Immature natural killer cell (primary cell): ENCODE measurements around the gene GPX2. TPM values are rescaled to one million over a fixed set of nuclear protein-coding genes. Genes with fewer than 3 reads are reported as not detected.

Experiments
- DNase-seq, 3 donors: peaks; one replicate each; pipeline ENCODE4 v3.0.0; 2022; ENCODE audit warnings: mixed read lengths in 1 of 3
- H3K27ac Mint-ChIP-seq, 6 donors: one replicate each; pipeline ENCODE4 v1.8.0; 2020; ENCODE audit warnings: mixed read lengths in 6 of 6, mild to moderate bottlenecking in 5 of 6, inconsistent platforms in 4 of 6, moderate library complexity in 3 of 6
- H3K27me3 Mint-ChIP-seq, 3 donors: one replicate each; pipeline ENCODE4 v1.8.0; 2020 to 2021; ENCODE audit warnings: low read depth in 3 of 3, mild to moderate bottlenecking in 3 of 3, mixed read lengths in 3 of 3, moderate library complexity in 3 of 3, inconsistent platforms in 1 of 3
- H3K36me3 Mint-ChIP-seq, 3 donors: one replicate each; pipeline ENCODE4 v1.8.0; 2020; ENCODE audit warnings: mixed read lengths in 3 of 3, inconsistent platforms in 2 of 3, mild to moderate bottlenecking in 2 of 3
- H3K4me1 Mint-ChIP-seq, 2 donors: one replicate each; pipeline ENCODE4 v1.8.0; 2020; ENCODE audit warnings: inconsistent platforms in 2 of 2, mild to moderate bottlenecking in 2 of 2, mixed read lengths in 2 of 2, moderate library complexity in 1 of 2
- H3K4me3 Mint-ChIP-seq, 5 donors: one replicate each; pipeline ENCODE4 v1.8.0; 2020; ENCODE audit warnings: mild to moderate bottlenecking in 5 of 5, mixed read lengths in 5 of 5, inconsistent platforms in 3 of 5, moderate library complexity in 3 of 5
- H3K9me3 Mint-ChIP-seq, 6 donors: one replicate each; pipeline ENCODE4 v1.8.0; 2020; ENCODE audit warnings: mild to moderate bottlenecking in 6 of 6, mixed read lengths in 6 of 6, inconsistent platforms in 4 of 6, moderate library complexity in 3 of 6
- polyA plus RNA-seq, 3 donors: library from polyadenylated mRNA; unstranded; fragments of 300-500 nt; fragmentation: Illumina TruSeq; gene quantifications; one replicate each; pipeline ENCODE4 v1.2.3, GENCODE V29; 2021

GPX2 gene
- polyA plus RNA-seq, 3 donors from 2014 or later, result not detected

- Mint-ChIP-seq H3K27ac (peak overlapping the region; percentile 37 to 77 (median 58)), H3K9me3 (no peaks in the 10 kb centered on the region), H3K36me3 (peaks cover 4 to 31% (median 8%) of the 10 kb centered on the region in 3 donors), H3K4me3 (peak overlapping the region in 2 of 5 donors; percentile 23 to 44), H3K27me3 (no peaks in the 10 kb centered on the region), H3K4me1 (peaks cover 35 to 47% of the 10 kb centered on the region in 2 donors)
- DNase-seq, result no peak
Measured at GRCh38 chr14:64943556-64943955, 1.0 kb upstream of the GPX2 start.

DNA sequence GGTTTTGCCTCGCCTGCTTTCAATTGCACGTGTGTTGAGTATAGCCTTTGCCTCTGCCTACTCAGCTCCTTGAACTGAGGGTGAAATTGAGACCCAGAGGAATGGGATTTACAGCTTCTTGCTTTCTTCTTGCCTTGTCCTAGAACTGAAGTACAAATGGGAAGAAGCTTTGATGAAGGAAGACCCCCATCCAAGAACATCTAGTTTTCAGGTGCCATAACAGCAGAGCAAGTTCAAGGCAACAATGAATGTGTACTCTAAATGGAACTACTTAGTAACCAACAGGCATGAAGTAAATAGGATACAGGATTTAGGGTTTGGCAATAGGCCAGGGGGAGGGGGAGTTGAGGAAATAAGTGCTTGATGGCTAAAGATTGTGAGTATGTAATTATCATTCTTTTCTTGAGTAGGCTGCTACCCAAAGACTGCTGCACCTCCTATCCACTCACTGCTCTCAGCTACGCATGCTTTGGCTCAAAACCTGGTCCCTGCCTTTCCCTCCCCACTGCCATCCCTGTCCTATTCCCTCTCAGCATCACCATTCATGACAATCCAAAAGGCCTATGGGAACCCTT, 2.1 kb downstream of the GPX2 start:
- Mint-ChIP-seq H3K27ac (peak overlapping the region in 3 of 6 donors; percentile 45 to 76 (median 58)), H3K4me3 (no peak overlapping the region), H3K4me1 (peaks cover 56 to 65% of the 10 kb centered on the region in 2 donors), H3K27me3 (peaks cover 0 to 2% (median 0%) of the 10 kb centered on the region in 3 donors), H3K36me3 (peaks cover 9 to 23% (median 15%) of the 10 kb centered on the region in 3 donors), H3K9me3 (no peaks in the 10 kb centered on the region)
- DNase-seq, result no peak

- H3K4me3 Mint-ChIP-seq, result no peak overlapping the region
- DNase-seq, result no peak
- H3K27me3 Mint-ChIP-seq, result peaks cover 0 to 2% (median 0%) of the 10 kb centered on the region in 3 donors
- H3K9me3 Mint-ChIP-seq, result no peaks in the 10 kb centered on the region
- peaks cover 9 to 22% (median 15%) of the 10 kb centered on the region in 3 donors for H3K36me3 Mint-ChIP-seq
- H3K27ac Mint-ChIP-seq, result peak overlapping the region in 3 of 6 donors; percentile 52 to 58 (median 57)
- H3K4me1 Mint-ChIP-seq, result peaks cover 55 to 69% of the 10 kb centered on the region in 2 donors
Measured at GRCh38 chr14:64939817-64940190, 2.7 kb downstream of the GPX2 start.

DNA sequence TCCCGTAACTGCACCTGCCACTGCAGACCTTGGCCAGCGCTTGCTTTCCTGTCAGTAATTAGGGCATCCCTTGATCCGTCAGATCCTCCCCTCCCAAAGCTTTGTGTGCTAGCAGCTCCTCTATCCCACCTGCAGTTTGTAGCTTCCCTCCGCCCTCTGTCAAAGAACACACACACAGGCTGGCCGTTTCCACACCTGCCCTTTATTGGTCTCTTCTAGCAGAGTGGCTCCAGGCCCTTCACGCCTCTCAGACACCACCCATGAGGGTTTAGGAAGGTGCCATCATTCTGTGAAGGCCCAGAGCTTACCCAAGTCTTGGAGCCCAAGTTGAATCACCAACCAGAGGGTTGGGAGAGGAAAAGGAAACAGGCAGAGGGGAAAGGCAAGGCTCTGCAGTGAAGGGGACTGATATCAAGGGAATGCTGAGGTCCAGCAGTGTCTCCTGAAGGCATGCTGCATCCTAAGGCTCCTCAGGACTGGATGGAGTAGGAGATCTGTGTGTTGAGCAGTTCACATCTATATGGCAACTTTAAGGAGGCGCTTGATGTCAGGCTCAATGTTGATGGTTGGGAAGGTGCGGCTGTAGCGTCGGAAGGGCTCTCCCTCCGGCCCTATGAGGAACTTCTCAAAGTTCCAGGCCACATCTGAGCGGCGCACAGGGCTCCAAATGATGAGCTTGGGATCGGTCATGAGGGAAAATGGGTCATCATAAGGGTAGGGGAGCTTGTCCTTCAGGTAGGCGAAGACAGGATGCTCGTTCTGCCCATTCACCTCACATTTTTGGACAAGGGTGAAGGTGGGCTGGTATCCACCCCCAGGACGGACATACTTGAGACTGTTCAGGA, 3.4 kb downstream of the GPX2 start:
- peaks cover 13 to 28% (median 15%) of the 10 kb centered on the region in 3 donors for H3K36me3 Mint-ChIP-seq

DNA sequence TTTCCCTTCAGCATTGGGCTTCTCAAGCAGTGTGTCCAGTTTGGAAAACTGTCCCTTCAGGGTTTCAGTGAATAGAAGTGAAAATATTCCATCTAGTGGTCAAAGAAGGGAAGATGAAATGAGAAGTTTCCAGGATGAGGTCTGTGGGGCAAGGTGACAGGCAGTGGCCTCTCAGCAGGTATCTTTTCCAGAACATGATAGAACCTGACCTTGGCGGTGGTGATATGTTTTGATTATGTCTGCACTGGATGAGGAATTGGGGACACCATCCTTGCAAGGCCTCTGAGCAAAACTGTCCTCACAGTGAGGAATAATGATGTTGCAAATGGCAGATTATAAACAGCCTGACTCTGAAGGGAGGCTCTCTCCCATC, 4.7 kb downstream of the GPX2 start:
- H3K27me3 Mint-ChIP-seq, result peaks cover 0 to 2% (median 0%) of the 10 kb centered on the region in 3 donors
- peaks cover 14 to 30% (median 15%) of the 10 kb centered on the region in 3 donors for H3K36me3 Mint-ChIP-seq
- no peaks in the 10 kb centered on the region for H3K9me3 Mint-ChIP-seq
- no peak for DNase-seq
- H3K27ac Mint-ChIP-seq, result peak overlapping the region in 5 of 6 donors; percentile 34 to 77 (median 65)
- H3K4me3 Mint-ChIP-seq, result no peak overlapping the region
- peaks cover 41 to 57% of the 10 kb centered on the region in 2 donors for H3K4me1 Mint-ChIP-seq

More for the DNA sequence above, 3.4 kb downstream of the GPX2 start:
- peaks cover 0 to 2% (median 0%) of the 10 kb centered on the region in 3 donors for H3K27me3 Mint-ChIP-seq
- no peaks in the 10 kb centered on the region for H3K9me3 Mint-ChIP-seq
- H3K4me3 Mint-ChIP-seq, result no peak overlapping the region
- peak overlapping the region in 5 of 6 donors; percentile 52 to 69 (median 62) for H3K27ac Mint-ChIP-seq
- no peak for DNase-seq
- peaks cover 55 to 69% of the 10 kb centered on the region in 2 donors for H3K4me1 Mint-ChIP-seq

GRCh38 chr14:64937171-64937820, 5.2 kb downstream of the GPX2 start:
- Mint-ChIP-seq H3K36me3 (peaks cover 14 to 33% (median 15%) of the 10 kb centered on the region in 3 donors), H3K9me3 (no peaks in the 10 kb centered on the region), H3K27ac (peak overlapping the region; percentile 34 to 77 (median 54)), H3K27me3 (peaks cover 0 to 2% (median 0%) of the 10 kb centered on the region in 3 donors), H3K4me1 (peaks cover 37 to 52% of the 10 kb centered on the region in 2 donors), H3K4me3 (no peak overlapping the region)
- no peak for DNase-seq

- peak overlapping the region; percentile 54 to 83 (median 75) for H3K4me3 Mint-ChIP-seq
- no peaks in the 10 kb centered on the region for H3K9me3 Mint-ChIP-seq
- peaks cover 13 to 36% (median 14%) of the 10 kb centered on the region in 3 donors for H3K36me3 Mint-ChIP-seq
- peak in 2 of 3 donors; percentile 4 to 8 for DNase-seq
- H3K27me3 Mint-ChIP-seq, result peaks cover 0 to 2% (median 0%) of the 10 kb centered on the region in 3 donors
- peak overlapping the region; percentile 74 to 93 (median 86) for H3K27ac Mint-ChIP-seq
- peaks cover 41 to 57% of the 10 kb centered on the region in 2 donors for H3K4me1 Mint-ChIP-seq
Measured at GRCh38 chr14:64935508-64935907, 7.0 kb downstream of the GPX2 start.

DNA sequence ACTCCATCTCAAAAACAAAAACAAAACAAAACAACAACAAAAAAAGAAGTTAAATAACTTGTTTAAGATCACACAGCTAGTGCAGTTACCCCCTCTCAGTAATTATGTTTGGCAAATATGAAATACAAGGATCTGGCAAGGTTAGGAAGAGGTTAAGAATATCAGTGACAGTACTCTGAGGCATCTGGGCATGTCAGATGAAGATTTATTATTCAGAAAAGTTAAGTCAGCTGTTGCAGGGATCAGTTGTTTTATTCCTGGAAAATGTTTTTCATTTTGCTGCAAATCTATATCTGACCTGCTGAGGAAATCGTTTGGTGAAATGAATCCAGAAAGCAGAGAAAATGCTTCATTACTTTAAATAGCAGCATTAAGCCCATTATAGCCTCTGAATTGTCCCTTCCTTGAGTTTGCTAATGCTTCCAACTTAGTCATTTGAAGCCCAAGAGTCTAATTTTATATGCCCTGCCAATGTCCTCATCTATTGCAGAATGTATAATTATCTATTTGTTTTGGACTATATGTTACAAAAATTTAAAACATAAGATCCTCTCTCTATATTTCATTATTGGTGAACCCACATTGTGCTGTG, 8.1 kb downstream of the GPX2 start:
- H3K4me3 Mint-ChIP-seq, result no peak overlapping the region
- H3K27ac Mint-ChIP-seq, result peak overlapping the region in 5 of 6 donors; percentile 9 to 87 (median 55)
- peaks cover 40 to 51% of the 10 kb centered on the region in 2 donors for H3K4me1 Mint-ChIP-seq
- H3K36me3 Mint-ChIP-seq, result peaks cover 11 to 36% (median 12%) of the 10 kb centered on the region in 3 donors
- peaks cover 0 to 2% (median 0%) of the 10 kb centered on the region in 3 donors for H3K27me3 Mint-ChIP-seq
- H3K9me3 Mint-ChIP-seq, result no peaks in the 10 kb centered on the region
- no peak for DNase-seq

DNA sequence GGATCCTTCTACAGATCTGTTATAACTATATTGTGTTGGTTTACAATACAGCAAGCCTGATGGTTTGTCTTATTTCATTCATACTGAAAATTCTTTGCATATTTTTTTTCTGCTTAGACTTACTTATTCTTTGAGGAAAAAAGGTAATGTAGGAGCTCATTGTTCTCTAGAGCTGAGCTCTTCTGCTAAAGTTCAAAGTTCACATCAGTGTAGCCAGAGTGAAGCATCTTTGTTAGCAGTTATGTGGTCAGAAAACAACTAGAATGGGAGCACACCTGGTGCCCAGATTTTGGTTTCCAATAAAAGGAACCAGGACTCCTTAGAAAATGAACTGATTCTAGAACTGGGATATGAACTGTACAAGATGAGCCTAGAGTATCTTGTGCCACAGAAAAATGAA, 10.3 kb downstream of the GPX2 start:
- no peaks in the 10 kb centered on the region for H3K27me3 Mint-ChIP-seq
- no peak overlapping the region for H3K4me3 Mint-ChIP-seq
- H3K27ac Mint-ChIP-seq, result peak overlapping the region in 1 of 6 donors; percentile 18
- peaks cover 37% of the 10 kb centered on the region in 2 donors for H3K4me1 Mint-ChIP-seq
- DNase-seq, result no peak
- H3K36me3 Mint-ChIP-seq, result peaks cover 4 to 30% (median 8%) of the 10 kb centered on the region in 3 donors
- no peaks in the 10 kb centered on the region for H3K9me3 Mint-ChIP-seq

GRCh38 chr14:64931123-64931522, 11.4 kb downstream of the GPX2 start:
- H3K36me3 Mint-ChIP-seq, result peaks cover 4 to 35% (median 12%) of the 10 kb centered on the region in 3 donors
- no peaks in the 10 kb centered on the region for H3K9me3 Mint-ChIP-seq
- H3K27me3 Mint-ChIP-seq, result no peaks in the 10 kb centered on the region
- H3K4me3 Mint-ChIP-seq, result no peak overlapping the region
- peak overlapping the region in 1 of 6 donors; percentile 85 for H3K27ac Mint-ChIP-seq
- DNase-seq, result no peak
- peaks cover 26 to 39% of the 10 kb centered on the region in 2 donors for H3K4me1 Mint-ChIP-seq

- DNase-seq, result no peak
- peak overlapping the region in 5 of 6 donors; percentile 54 to 85 (median 80) for H3K27ac Mint-ChIP-seq
- H3K36me3 Mint-ChIP-seq, result peaks cover 4 to 35% (median 12%) of the 10 kb centered on the region in 3 donors
- peak overlapping the region in 1 of 5 donors; percentile 4 for H3K4me3 Mint-ChIP-seq
- H3K4me1 Mint-ChIP-seq, result peaks cover 18 to 31% of the 10 kb centered on the region in 2 donors
- no peaks in the 10 kb centered on the region for H3K9me3 Mint-ChIP-seq
- H3K27me3 Mint-ChIP-seq, result no peaks in the 10 kb centered on the region
Measured at GRCh38 chr14:64930085-64930843, 12.3 kb downstream of the GPX2 start.

GRCh38 chr14:64929014-64929359, 13.6 kb downstream of the GPX2 start:
- Mint-ChIP-seq H3K27ac (no peak overlapping the region), H3K4me1 (peaks cover 16 to 27% of the 10 kb centered on the region in 2 donors), H3K9me3 (no peaks in the 10 kb centered on the region), H3K27me3 (no peaks in the 10 kb centered on the region), H3K4me3 (no peak overlapping the region), H3K36me3 (peaks cover 4 to 33% (median 13%) of the 10 kb centered on the region in 3 donors)
- peak in 1 of 3 donors; percentile 3 for DNase-seq
